Skin epidermis (tissue), 12 donors: ENCODE data around the gene RAPGEF4.
A peak's percentile ranks its signal among the peaks of the same experiment; 100 is the strongest.

Experiments
- H3K27ac ChIP-seq, 21 experiments: fragments of 200-600 bp; sonication (generic) in 11 of 21; one replicate each; pipeline ENCODE4 v1.5.0; 2020; ENCODE audit warnings: mild to moderate bottlenecking in 3 of 21, inconsistent platforms in 2 of 21, moderate library complexity in 2 of 21
- H3K4me3 ChIP-seq, 7 experiments: fragments of 200-600 bp; sonication (generic) in 2 of 7; one replicate each; pipeline ENCODE4 v1.5.0; 2020; ENCODE audit warnings: inconsistent platforms in 2 of 7, mild to moderate bottlenecking in 2 of 7, moderate library complexity in 1 of 7

The RAPGEF4 gene

GRCh38 chr2:172922815-172923214 lies 187.2 kb downstream of the RAPGEF4 start:
- no peak overlapping the region for H3K4me3 ChIP-seq
- no peak overlapping the region for H3K27ac ChIP-seq

- Histone ChIP-seq H3K4me3 (no peak overlapping the region), H3K27ac (no peak overlapping the region)
Measured at GRCh38 chr2:172924097-172924660, 188.5 kb downstream of the RAPGEF4 start.

DNA sequence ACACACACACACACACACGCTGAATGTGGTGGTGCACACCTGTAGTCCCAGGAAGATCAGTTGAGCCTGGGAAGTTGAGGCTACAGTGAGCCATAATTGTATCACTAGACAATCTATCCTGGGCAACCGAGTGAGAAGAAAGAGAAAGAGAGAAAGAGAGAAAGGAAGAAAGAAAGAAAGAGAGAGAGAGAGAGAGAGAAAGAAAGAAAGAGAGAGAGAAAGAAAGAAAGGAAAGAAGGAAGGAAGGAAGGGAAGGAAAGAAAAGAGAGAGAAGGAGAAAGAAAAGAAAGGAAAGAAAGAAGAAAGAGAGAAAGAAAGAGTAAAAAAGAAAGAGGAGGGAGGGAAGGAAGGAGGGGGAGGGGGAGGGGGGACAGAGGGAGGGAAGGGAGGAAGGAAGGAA lies 190.0 kb downstream of the RAPGEF4 start:
- no peak overlapping the region for H3K27ac ChIP-seq

GRCh38 chr2:172926785-172927640 lies 191.4 kb downstream of the RAPGEF4 start:
- H3K4me3 ChIP-seq, result no peak overlapping the region
- H3K27ac ChIP-seq, result peak overlapping the region in 1 of 21 experiments; percentile 25

More for the DNA sequence above, 190.0 kb downstream of the RAPGEF4 start:
- H3K4me3 ChIP-seq, result no peak overlapping the region

DNA sequence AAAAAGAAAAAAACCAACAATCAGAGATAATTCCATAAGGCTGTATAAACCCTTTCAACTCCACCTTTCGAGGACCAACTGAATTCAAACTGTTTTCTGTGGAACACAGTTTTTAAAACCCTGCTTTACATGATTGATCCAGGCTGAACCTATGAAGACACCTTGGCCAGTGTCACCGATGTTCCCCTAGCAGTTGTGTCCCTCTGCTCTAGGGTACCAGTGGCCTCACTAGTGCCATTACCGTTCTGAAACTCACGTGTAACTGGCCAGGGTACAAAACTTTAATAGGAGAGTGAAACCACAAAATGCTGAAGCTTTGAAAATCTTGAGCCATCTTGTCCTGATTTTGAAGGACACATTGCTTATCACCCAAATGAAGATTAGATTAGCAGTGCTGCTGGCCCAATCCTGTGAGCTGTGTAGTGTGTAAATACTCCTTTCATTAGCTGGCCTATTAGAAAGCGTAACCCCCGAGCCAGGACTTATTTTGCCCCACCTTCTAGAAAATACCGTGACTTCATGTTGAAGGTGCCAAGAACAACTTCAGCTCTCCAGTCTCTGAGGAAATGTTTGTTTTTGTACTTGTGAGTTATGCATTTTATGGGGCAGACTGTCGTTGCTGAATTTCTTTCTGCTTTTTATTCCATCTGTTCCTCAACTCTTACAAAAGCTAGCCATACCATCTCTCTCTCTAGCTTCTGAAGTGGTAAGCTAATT lies 192.2 kb downstream of the RAPGEF4 start:
- Histone ChIP-seq H3K27ac (peak overlapping the region in 2 of 21 experiments; percentile 25), H3K4me3 (no peak overlapping the region)

- H3K27ac ChIP-seq, result no peak overlapping the region
- H3K4me3 ChIP-seq, result no peak overlapping the region
Measured at GRCh38 chr2:172928756-172929155, 193.1 kb downstream of the RAPGEF4 start.

GRCh38 chr2:172929644-172930043 lies 194.0 kb downstream of the RAPGEF4 start:
- no peak overlapping the region for H3K4me3 ChIP-seq
- H3K27ac ChIP-seq, result peak overlapping the region in 3 of 21 experiments; percentile 3 to 59 (median 11)

DNA sequence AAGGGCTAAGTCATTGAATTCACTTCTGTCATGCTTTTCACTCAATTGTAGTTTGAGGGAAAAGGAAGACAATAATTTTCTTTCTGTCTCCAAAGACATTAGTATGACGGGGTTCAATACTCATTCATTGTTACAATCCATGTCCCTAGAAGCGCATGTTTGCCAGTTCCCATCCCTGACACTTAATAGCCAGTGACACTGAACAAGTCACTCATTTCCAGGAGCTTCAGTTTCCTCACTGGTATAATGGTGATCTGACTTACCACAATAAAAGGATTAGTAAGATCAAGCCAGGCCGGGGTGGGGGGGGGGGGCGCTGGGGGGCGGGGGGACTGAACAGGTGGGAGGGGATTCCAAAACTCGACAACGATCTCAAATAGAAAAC lies 195.2 kb downstream of the RAPGEF4 start:
- no peak overlapping the region for H3K4me3 ChIP-seq
- H3K27ac ChIP-seq, result peak overlapping the region in 3 of 21 experiments; percentile 3 to 41 (median 32)

DNA sequence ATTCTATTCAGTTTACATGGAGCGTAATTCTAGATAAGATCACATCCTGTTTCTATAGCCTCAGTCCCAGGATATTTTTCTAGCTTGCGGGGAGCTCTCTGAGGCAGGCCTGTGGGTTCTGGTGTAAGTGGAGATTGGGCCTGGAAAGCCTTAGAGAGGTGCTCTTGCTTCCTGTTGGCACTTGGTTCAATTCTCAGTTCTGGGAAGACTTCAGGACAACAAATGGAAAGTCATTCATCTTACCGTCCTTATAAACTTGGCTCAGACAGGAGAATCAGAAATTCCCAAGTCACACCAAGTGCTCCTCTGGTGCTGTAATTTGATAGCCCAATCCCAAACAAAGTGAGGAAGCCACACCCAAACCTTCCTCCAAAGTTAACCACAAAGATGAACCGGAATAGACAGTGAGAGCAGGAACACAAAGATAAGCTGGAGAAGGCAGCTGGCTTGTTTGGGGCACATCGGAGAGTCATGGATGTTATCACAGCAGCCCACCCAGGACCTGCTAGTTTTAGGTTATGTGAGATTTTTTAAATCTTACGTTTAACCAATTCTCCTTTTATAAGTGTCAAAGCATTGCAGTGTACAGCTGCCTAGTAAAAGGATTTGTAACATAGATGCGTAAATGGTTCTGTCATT lies 195.7 kb downstream of the RAPGEF4 start:
- peak overlapping the region in 5 of 21 experiments; percentile 25 to 41 (median 37) for H3K27ac ChIP-seq
- H3K4me3 ChIP-seq, result no peak overlapping the region

GRCh38 chr2:172931918-172932520 lies 196.4 kb downstream of the RAPGEF4 start:
- H3K4me3 ChIP-seq, result no peak overlapping the region
- peak overlapping the region in 4 of 21 experiments; percentile 15 to 41 (median 31) for H3K27ac ChIP-seq

GRCh38 chr2:172937884-172938712 lies 202.5 kb downstream of the RAPGEF4 start:
- Histone ChIP-seq H3K27ac (no peak overlapping the region), H3K4me3 (no peak overlapping the region)

DNA sequence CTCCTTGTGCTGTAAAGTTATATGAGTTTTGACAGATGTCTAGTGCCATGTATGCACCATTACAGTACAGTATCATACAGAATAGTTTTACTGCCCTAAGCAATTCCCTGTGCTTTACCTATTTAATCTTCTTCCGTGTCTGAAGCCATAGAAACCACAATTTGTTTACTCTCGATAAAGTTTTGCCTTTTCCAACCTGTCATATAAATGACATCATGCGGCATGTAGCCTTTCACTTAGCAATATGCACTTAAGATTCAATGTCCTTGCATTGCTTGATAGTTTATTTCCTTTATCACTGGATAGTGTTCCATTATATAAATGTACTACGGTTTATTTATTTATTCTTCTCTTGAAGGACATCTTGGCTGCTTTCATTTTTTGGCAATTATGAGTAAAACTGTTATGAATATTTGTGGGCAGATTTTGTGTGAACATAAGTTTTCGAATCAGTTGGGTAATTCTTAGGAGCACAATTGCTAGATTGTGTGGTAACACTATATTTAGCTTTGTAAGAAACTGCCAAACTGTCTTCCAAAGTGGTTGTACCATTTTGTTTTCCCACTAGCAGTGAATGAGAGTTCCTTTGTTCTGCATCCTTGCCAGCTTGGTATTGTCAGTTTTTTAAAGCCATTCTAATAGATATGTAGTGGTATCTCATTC lies 203.2 kb downstream of the RAPGEF4 start:
- no peak overlapping the region for H3K27ac ChIP-seq
- no peak overlapping the region for H3K4me3 ChIP-seq

DNA sequence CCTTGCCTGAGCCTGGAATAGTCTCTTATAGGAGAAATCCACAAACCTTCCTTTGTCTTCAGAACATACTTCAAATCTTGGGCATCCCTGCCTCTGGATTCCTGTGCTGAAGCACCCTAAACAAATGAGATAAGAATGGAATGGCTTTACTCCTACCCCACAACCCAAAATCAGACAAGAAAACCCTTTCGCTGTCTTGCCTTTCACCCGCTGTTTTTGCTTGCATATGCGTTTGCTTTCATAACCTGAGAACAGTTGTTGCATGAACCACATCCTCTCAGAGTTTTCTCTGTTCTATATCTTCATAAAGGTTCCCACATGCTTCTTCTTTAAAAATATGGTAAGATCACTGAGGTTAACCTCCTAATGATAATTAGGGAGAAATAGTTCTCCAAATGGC lies 207.9 kb downstream of the RAPGEF4 start:
- H3K27ac ChIP-seq, result no peak overlapping the region
- H3K4me3 ChIP-seq, result no peak overlapping the region

GRCh38 chr2:172944022-172944793 lies 208.6 kb downstream of the RAPGEF4 start:
- Histone ChIP-seq H3K4me3 (no peak overlapping the region), H3K27ac (no peak overlapping the region)

DNA sequence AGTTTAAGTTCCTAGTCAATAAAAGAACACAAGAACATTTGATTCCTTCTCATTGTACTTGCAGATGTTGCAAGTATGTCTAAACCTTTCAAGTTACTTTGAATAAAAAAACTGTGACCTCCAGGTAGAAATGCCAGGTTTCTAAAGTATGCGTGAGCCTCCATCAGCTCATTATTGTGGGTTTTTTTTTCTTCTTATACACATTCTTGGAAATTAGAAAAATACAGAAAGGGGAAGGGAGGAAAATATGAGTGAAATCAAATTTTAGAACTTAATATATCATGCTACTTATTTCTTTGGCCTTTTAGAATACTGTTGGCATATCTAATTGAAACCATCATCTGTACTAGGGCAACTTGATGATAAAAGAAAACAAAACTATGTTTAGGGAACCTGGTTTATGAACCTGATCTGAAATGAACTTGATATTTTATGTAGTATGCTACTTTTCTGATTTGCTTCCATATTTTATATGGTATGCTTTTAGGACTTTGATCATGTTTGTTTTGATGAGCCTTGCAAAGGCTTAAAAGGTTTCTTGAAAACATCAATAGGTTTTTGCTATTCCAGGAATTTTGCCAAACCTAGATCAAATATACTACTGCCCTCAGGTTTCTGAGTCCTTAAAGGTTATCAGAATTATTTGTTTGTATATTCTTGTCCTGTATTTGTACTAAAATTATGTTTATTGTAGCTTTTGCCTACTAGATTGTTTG lies 209.3 kb downstream of the RAPGEF4 start:
- H3K27ac ChIP-seq, result no peak overlapping the region
- H3K4me3 ChIP-seq, result no peak overlapping the region

GRCh38 chr2:172945510-172945850 lies 209.8 kb downstream of the RAPGEF4 start:
- H3K27ac ChIP-seq, result no peak overlapping the region
- no peak overlapping the region for H3K4me3 ChIP-seq
